Left ventricle myocardium superior (tissue), 1 donor: ENCODE data around the gene L2HGDH. TPM values are rescaled to one million over a fixed set of nuclear protein-coding genes. Genes with fewer than 3 reads are reported as not detected.
A peak's percentile ranks its signal among the peaks of the same experiment; 100 is the strongest.

Experiments
- ATAC-seq: fragments of 200-7000 bp; cut with Tn5 transposase; one replicate; pipeline ENCODE4 v1.9.1; 2020; ENCODE audit warnings: mild to moderate bottlenecking, moderate library complexity
- DNase-seq: peaks from one replicate; pipeline ENCODE4 v3.0.0-alpha.2; 2020
- intact Hi-C: fragments of 100-400 bp; cut with micrococcal nuclease; formaldehyde crosslinking; loops from one replicate; pipeline ENCODE4 v1.11.0; 2022
- total RNA-seq: library from RNA; stranded (reverse); fragmentation: NEBNext Ultra II Directional; extraction: Animal tissue kit (Norgen Biotek cat#: 25700); gene quantifications from one replicate; pipeline ENCODE4 v1.2.1, GENCODE V29; 2021
- donor health status: DM: no; HTN: yes; CAD: no; lungs with severe emphysema.

Gene L2HGDH
- total RNA-seq, 1 donor from 2014 or later, result 13.4 TPM

DNA sequence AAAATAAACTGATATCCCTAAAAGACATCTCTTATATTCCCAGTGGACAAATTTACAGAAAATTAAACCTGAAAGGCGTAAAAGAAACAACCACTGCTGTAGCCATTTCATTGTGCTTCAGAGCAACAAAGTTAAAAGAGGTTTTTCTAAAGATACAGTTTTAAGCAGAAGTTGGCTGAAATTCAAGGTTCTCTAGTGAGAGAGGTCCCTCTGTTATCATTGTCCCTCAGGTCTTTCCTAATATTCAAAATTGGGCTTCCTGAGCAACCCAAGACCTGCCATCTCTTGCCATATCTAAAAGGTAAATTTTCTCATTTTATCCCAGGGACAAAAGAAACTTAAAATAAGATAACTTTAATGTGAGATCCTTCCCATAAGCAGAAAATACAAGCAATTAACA is 69.9 kb downstream of the L2HGDH start:
- no peak for ATAC-seq
- intact Hi-C loops, result no loop called here
- DNase-seq, result no peak

DNA sequence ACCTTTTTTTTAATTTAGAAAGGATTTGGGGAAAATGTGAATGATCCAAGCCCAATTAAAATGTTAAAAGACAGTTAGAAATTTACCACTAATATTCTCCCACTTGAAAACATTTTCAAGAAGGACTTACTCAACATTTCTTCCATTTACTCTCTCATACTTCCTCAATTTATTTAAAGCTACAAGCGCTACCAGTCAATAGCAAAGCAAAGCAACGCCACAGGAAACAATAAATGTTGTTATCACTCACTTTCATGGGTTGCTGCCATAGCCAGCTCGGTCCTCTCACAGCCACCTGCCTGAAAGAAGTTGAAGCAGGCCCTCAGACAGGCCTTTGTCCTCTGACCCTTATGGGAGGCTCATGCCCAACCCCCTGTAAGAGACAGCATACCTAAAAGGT is 74.6 kb downstream of the L2HGDH start:
- ATAC-seq (no peak), DNase-seq (no peak)
- intact Hi-C loops, result no loop called here

DNA sequence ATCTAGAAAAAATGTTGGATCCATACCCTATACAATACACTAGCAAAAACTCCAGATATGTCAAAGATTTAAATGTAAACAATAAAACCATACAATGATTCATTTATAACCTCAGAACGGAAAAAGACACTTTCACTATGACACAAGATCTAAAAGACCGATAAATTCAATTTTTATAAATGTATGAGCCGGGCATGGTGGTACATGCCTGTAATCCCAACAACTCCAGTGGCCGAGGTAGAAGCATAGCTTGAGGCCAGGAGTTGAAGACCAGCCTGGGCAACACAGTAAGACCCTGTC is 78.1 kb downstream of the L2HGDH start:
- intact Hi-C loops, result no loop called here
- ATAC-seq, result no peak
- DNase-seq, result no peak

DNA sequence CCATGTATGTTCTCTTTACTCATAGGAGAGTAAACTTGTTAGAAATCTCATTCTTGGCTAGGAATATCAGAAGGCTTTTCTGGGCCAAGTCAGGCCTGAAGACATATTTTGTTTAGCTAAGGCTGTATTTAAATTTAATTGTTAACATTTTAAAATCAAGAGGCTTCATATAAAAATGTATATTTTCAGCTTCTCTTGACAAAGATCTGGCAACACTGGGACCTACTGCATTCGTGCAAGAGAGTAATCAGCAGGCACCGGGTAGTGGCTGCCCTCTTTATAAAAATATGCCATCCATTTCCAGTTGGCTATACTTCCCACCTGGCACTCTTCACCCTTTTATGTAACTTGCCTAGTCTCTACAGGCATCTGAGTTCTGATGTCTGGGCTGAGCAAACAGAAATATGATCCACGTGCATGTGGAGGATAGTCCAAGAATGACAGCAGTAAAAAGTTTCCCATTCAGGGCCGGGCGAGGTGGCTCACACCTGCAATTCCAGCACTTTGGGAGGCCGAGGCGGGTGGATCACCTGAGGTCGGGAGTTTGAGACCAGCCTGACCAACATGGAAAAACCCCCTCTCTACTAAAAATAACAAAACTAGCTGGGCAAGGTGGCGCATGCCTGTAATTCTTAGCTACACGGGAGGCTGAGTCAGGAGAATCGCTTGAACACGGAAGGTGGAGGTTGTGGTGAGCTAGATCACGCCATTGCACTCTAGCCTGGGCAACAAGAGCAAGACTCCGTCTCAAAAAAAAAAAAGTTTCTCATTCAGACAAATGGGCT is 78.7 kb downstream of the L2HGDH start:
- ATAC-seq, result peak; percentile 38
- no peak for DNase-seq
- intact Hi-C loops, result no loop called here

DNA sequence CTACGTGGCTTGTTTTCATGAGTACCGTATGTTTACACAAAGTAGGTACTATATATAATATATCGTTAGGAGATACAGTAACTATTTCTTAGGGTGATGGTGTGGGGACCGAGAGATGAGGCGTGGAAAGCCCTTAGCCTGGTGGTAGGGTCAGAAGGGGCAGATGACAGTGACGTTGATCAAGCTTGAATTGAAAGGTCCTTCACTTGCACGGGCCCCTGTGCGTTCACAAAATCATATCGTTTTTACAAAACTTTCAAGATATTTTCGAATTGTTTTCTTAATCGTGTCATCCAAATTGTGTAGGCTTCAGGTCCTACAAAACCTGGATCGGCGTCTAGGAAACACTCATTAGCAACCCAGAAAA is 79.8 kb downstream of the L2HGDH start:
- intact Hi-C loops, result no loop called here
- ATAC-seq (peak; percentile 6), DNase-seq (no peak)

DNA sequence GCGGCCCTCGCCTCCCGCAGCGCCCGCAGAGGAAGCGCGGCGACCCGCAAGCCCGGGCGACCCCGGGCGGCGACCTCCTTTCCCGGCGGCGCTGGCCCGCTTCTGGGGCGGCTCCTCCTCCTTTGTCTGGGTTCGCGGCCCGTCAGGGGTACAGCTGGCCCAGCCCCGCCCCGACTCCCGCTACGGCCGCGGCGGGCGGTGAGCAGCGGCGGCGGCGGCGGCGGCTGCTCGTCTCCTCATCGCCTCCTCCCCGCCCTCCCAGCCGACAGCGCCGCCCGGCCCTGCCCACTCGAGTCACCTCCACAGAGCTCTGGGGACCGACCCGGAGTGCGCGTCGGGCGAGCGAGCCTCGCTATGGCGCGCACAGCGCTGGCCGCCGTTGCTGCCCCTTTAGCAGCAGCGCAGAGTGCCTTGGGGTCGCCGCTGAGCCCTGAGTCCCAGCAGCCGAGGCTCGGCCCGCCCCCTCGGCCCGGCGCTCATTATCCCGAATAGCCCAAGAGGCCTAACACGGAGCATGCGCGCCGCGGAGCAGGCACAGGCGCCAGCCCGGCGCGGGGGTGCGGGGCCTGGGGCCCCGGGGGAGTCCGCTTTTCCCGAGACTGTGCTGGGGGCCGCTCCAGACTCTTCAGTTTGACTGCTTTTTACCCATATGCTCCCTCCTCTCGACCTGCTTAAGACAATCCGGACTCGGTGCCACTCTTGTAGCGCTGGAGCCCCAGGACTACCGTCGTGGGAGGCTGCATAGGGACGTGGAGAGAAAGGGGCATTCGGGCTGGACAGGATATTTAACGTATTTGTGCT is 80.4 kb downstream of the L2HGDH start, which contains the start of gene SOS2:
Gene SOS2, minus strand, starts transcription at position 104 of the 801 bp plus-strand sequence. CDS start 295 bp downstream, outside the sequence.
- peak; percentile 95 for ATAC-seq
- intact Hi-C loops, result no loop called here
- peak; percentile 94 for DNase-seq

DNA sequence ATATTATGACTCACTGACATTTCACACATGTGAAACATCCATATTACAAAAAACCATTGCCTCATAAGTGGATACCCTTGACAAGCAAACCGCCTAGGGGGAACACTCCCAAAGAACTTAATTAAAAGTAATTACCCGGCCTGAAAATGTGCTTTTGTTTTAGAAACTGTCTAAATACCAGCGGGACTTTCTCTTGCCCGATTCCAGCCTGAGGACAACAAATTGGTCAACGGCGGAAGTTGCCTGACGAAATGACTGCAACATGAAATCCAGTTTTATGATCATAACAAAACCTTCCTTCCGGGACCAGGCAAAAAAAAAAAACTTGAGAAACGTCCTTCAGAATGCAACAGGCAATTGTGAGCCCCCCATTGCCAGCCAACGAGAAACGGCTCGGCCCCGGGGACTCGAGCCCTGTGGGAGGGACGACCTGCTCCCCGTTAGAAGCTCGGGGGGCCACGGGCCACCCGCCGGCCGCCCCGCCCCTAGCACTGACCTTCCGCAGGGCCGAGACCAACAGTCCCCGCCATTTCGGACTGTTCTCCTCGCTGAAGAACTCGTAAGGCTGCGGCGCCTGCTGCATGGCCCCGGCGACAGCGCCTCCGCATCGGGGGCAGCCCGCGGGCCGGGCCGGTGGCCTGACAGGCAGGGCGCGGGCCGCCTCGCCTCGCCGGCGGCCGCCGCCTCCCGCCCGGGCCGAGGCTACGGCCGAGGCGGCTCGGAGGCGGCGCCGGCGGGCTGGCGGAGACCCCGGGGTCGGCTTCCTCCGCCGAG is 81.1 kb downstream of the L2HGDH start:
- peak; percentile 75 for DNase-seq
- intact Hi-C loops, result no loop called here
- peak; percentile 27 for ATAC-seq

DNA sequence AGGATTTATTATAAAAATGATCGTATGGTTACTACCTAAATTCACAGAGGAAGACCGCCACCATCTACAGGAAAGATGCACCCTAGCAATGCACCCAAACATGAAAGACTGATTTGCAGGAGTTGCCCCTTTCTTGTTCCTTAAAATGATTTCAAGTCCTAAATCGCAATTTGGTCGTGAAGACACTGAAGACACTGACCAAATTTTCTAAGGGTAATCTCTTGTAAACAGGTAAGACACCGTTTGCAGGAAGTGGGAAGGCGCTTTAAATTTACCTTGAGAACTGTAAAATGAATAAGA is 81.7 kb downstream of the L2HGDH start:
- intact Hi-C loops, result no loop called here
- DNase-seq (no peak), ATAC-seq (no peak)

DNA sequence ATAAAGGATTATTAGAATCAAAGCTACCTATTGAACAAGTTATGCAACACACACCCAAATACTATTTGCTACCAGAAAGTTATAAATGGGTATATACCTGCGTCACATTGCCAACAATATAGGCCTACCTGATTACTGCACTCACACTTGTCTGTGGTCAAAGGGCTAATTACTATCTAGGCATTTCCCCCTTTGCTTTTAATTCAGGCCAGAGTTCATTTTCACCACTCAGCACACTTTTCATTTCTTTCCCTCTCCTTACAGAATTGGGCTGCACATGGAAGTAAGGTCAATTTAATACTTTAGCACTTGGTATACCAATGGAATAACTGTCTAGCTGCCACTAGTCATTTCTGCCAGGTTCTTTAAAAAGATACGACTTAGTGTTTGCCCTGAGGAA is 82.3 kb downstream of the L2HGDH start:
- intact Hi-C loops, result no loop called here
- DNase-seq, result no peak
- ATAC-seq, result no peak

DNA sequence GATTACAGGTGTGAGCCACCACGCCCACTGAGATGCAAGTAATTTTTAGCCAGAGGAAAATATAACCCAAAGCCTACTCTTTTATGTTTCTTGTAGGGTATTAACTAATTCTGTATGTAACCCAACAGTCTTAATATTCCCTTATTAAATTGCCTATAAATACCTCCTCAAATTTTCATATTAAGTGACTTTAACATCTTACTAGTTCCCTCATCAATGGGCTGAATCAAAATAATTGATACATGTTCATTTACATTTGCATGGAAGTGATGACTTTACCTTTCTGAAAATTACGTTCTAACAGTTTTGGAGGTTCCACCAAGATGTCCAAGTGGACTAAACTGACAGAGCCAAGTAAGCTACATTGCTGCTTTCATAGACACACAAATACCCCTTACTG is 83.7 kb downstream of the L2HGDH start:
- intact Hi-C loops, result no loop called here
- no peak for ATAC-seq
- no peak for DNase-seq

DNA sequence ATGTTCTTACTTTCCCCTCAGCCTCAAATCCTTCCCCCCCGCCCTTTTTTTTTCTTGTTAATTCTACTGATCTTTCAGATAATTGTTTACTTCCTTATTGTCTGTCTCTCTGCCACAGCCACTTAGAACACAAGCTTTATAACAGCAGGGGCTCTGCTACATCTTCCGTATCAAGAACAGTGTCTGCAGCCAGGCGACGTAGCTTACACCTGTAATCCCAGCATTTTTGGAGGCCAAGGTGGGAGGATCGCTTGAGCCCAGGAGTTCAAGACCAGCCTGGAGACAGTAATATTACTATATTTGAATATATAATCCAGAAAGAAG is 86.1 kb downstream of the L2HGDH start:
- no peak for DNase-seq
- intact Hi-C loops, result no loop called here
- no peak for ATAC-seq

DNA sequence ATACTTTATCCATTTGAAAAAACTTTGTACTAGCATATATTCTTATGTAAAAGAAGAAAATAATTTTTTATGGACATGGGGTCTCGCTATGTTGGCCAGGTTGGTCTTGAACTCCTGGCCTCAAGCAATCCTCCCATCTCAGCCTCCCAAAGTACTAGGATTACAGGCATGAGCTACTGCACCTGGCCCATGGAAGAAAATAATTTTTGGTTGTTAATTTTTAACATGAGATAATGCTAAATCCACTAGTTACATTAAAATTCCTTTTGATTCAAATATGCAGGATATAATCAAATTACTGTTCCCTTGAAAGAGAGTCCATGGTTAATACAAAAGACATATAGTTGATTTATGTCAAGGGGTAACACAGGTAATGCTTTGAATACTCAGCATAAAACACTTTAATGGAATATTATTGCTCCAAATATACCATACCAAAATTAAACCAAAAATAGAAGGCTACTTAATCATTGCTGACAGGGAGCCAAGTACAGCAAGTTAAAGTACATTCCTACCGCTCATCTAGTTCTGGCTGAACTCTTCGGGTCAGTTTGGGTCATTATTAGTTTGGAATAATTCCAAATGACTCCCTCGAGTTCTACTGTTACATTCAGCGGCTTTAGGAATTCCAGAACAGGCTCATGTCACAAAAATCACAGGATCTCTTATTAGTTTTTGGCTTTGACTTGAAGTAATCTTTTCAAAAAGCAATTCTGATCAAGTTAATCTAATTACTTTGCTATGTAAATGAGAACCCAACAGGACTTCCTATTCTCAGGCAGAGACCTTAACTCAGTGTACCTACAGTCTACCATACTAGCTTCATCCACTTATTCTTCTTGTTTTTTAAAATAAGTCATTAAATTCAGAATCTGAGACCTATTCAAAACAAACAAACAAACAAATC is 86.7 kb downstream of the L2HGDH start:
- peak; percentile 92 for ATAC-seq
- no peak for DNase-seq
- intact Hi-C loops, result no loop called here

DNA sequence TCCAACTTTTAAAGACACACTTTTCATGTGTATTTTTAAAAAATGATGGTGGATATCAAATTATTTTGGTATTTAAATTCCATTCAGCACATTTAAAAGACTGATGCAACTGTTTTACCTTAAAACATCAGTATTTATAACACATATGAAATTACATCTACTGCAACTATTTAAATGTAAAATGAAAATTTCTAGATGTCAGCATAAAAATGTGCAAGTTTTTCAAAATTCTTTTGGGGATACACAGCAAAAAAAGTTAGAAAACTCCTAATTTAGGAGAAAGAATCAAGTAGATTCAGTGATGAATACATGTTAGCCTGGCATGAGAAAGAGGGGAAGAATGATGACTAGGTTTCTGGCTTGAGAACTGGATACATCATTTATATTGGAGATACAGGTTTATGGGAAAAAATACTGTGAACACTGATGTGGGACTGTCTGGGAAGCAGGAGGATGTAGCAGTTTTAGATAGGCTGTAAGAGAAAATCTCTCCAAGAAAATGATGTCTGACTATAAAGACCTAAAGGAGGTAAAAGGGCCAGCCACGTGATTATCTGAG is 89.9 kb downstream of the L2HGDH start:
- no peak for DNase-seq
- intact Hi-C loops, result no loop called here
- ATAC-seq, result no peak

DNA sequence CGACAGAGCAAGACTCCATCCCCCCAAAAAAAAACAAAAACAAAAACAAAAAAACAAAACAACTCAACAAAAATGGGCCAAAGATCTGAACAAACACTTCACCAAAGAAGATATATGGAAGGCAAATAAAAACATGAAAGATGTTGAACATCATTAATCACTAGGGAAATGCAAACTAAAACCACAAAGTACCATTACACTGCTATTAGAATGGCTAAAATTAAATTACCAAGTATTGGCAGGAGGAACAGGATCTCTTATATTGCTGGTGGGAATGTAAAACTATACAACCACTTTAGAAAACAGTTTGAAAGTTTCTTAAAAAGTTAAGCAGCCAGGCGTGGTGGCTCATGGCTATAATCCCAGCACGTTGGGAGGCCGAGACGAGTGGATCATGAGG is 93.5 kb downstream of the L2HGDH start:
- ATAC-seq (no peak), DNase-seq (no peak)
- intact Hi-C loops, result no loop called here

DNA sequence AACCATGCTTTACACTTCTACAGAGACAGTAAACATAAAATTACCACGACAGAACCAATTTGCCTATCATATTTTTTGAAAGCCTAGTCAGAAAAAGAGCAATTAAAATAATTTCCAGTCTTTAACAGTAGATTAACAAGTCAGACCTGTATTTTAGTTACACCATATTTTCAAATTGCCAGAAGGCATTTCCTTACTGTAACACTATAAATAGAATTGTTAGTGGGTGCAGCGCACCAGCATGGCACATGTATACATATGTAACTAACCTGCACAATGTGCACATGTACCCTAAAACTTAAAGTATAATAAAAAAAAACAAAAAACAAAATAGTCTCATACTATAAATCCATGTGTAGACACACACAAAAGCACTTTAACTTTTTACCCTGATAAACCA is 96.6 kb downstream of the L2HGDH start:
- intact Hi-C loops, result no loop called here
- ATAC-seq (peak; percentile 43), DNase-seq (no peak)

DNA sequence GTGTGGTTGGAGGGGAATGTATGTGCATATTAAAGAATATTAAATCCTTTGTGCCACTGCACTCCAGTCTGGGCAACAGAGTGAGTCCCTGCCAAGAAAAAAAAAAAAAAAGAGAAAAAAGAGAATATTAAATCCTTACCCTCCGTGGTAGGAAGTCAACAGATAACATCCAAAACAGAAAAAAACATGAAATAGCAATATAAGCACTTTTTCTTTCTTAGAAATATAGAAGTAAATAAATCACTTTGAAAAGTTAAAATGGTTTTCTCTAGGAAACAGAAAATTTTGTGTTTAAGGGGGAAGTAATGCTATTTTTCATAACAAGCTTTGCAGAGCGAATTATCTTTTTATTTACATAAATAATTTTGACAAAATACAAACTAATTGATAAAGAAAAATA is 98.2 kb downstream of the L2HGDH start:
- intact Hi-C loops, result no loop called here
- no peak for ATAC-seq
- DNase-seq, result no peak

DNA sequence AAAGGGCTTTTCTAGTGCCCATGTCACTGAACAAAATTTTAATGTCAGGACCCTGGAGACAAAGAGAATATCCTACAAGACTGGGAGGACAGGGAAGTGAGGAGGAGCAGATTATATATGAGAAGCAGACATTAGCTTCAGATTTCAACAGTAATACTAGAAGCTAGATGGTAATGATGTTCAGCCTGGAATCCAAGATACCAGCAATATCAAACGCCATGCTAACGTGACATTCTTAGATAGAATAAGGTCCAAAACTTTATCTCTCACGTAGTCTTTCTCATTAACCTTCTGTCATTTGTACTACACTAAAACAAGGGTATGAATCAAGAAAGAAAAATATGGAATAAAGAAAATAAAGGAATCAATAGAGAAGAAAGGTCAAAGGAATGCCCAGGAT is 99.3 kb downstream of the L2HGDH start:
- no peak for ATAC-seq
- intact Hi-C loops, result no loop called here

DNA sequence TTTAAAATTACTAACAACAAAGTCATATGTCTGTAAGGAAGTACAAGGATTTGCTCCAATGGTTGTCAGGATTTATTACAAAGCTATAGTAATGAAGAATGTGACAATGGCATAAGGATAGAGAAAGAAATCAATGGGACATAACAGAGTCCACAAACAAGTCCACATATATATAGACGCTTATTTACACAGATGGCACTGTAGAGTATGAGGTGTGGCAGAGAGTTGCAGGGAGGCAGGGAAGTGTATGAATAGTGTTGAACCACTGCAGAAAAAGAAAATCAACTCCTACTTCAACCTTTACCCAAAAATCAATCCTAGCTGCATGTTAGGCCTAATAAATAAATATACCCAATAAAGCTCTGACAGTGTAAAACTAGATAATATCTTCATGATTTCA is 102.0 kb downstream of the L2HGDH start:
- intact Hi-C loops, result no loop called here
- DNase-seq (no peak), ATAC-seq (peak; percentile 44)

More for the DNA sequence above, 99.3 kb downstream of the L2HGDH start:
- DNase-seq, result no peak

DNA sequence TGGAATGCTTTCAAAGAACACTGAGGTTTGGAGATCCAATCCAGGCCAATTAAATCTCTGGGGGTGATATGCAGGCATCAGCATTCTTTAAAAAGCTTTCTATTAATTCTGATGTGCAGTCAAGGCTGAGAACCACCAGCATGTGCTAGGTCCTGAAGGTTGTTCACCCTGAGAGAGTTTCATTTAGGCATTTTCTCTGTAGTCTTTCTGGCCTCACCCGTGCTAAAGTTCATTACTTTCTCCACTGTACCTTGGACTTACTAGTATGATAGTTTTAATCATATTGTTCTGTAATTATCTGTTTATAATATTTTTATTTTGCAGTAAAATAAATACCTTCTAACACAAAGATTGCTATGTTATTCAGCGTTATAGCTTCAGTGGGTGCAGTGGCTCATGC is 113.5 kb downstream of the L2HGDH start:
- DNase-seq (no peak), ATAC-seq (no peak)
- intact Hi-C loops, result no loop called here
